Tibial nerve (tissue), 4 donors: ENCODE data around the gene GNL1. TPM values are rescaled to one million over a fixed set of nuclear protein-coding genes. Genes with fewer than 3 reads are reported as not detected.
A peak's percentile ranks its signal among the peaks of the same experiment; 100 is the strongest.

ENCODE experiments used
- DNase-seq, 2 donors: peaks; one replicate each; pipeline ENCODE4 v3.0.0-alpha.2; 2019; ENCODE audit warnings: low spot score in 2 of 2
- H3K27ac ChIP-seq, 4 donors: fragments of 200-600 bp; sonication (generic) in 3 of 4; one replicate each; pipeline ENCODE4 v1.5.1; 2017 to 2019; ENCODE audit warnings: mild to moderate bottlenecking in 1 of 4
- H3K27me3 ChIP-seq, 2 donors: fragments of 200-600 bp; sonication (generic) in 1 of 2; one replicate each; pipeline versions ENCODE4 v1.5.1 to v1.6.0; 2017 to 2019
- H3K36me3 ChIP-seq, 3 donors: fragments of 200-600 bp; sonication (generic); one replicate each; pipeline ENCODE4 v1.5.1; 2018 to 2019
- H3K4me1 ChIP-seq, 4 donors: fragments of 200-600 bp; sonication (generic) in 3 of 4; one replicate each; pipeline ENCODE4 v1.5.1; 2017 to 2019
- H3K4me3 ChIP-seq, 4 donors: fragments of 200-600 bp; sonication (generic) in 3 of 4; one replicate each; pipeline ENCODE4 v1.5.1; 2017 to 2019; ENCODE audit warnings: mild to moderate bottlenecking in 1 of 4, moderate library complexity in 1 of 4
- H3K9me3 ChIP-seq, 4 donors: fragments of 200-600 bp; sonication (generic) in 3 of 4; one replicate each; pipeline ENCODE4 v1.5.1; 2017 to 2019
- CTCF ChIP-seq, 5 experiments: fragments of 200-600 bp in 3 of 5; fragments of 450-650 bp in 2 of 5; sonication (generic) in 3 of 5; IDR thresholded peaks; one replicate each; pipeline ENCODE4 v1.5.1; 2016 to 2019; ENCODE audit warnings: antibody characterized with exemption in 5 of 5, mild to moderate bottlenecking in 3 of 5, moderate library complexity in 2 of 5
- EP300 ChIP-seq, 2 donors: sonication (generic); formaldehyde crosslinking; IDR thresholded peaks; one replicate each; pipeline ENCODE4 v1.6.1; 2017; ENCODE audit warnings: antibody characterized with exemption in 2 of 2, mild to moderate bottlenecking in 1 of 2
- POLR2A ChIP-seq, 2 donors: fragments of 450-650 bp; IDR thresholded peaks; one replicate each; pipeline ENCODE4 v1.6.1; 2017; ENCODE audit warnings: antibody characterized with exemption in 2 of 2, mild to moderate bottlenecking in 2 of 2, moderate library complexity in 2 of 2
- WGBS, 2 donors: methylation state at CpG; one replicate each; pipeline ENCODE4 v1.1.5; 2018; 5-methylcytosine and 5-hydroxymethylcytosine counted together
- total RNA-seq, 4 donors: library from RNA; depleted of rRNA; stranded (reverse); fragments of >200 nt; gene quantifications; one replicate each; pipeline ENCODE4 v1.1.0, GENCODE V29; 2016

The GNL1 gene
- total RNA-seq, 4 donors from 2014 or later = 38.1 to 45.2 (median 44.3) TPM

- Histone ChIP-seq H3K4me1 (peaks cover 0 to 27% (median 11%) of the 10 kb centered on the region in 4 donors), H3K36me3 (peaks cover 0 to 31% (median 8%) of the 10 kb centered on the region in 3 donors), H3K4me3 (no peak overlapping the region), H3K27me3 (no peaks in the 10 kb centered on the region), H3K27ac (no peak overlapping the region), H3K9me3 (no peaks in the 10 kb centered on the region)
- TF ChIP-seq EP300 (IDR thresholded peaks at IDR 0.05) = no peak
- no peak for TF ChIP-seq POLR2A (IDR thresholded peaks at IDR 0.05)
- no peak for TF ChIP-seq CTCF (IDR thresholded peaks at IDR 0.05)
- DNase-seq = no peak
- 92 to 95% methylated on average over 3 of the region's 3 CpGs for WGBS, 2 donors
Measured at GRCh38 chr6:30560930-30561329, 4.6 kb upstream of the GNL1 start.

- no peak for TF ChIP-seq POLR2A (IDR thresholded peaks at IDR 0.05)
- TF ChIP-seq CTCF (IDR thresholded peaks at IDR 0.05) = no peak
- TF ChIP-seq EP300 (IDR thresholded peaks at IDR 0.05) = no peak
- H3K27ac ChIP-seq = peak overlapping the region; percentile 97 to 99 (median 98)
- no peaks in the 10 kb centered on the region for H3K9me3 ChIP-seq
- H3K4me3 ChIP-seq = peak overlapping the region; percentile 63 to 96 (median 88)
- H3K27me3 ChIP-seq = no peaks in the 10 kb centered on the region
- peaks cover 0 to 44% (median 14%) of the 10 kb centered on the region in 4 donors for H3K4me1 ChIP-seq
- 1% methylated on average over 6 of the region's 6 CpGs for WGBS, 2 donors
- H3K36me3 ChIP-seq = peaks cover 0 to 35% (median 10%) of the 10 kb centered on the region in 3 donors
- no peak for DNase-seq
Measured at GRCh38 chr6:30557683-30557981, 1.3 kb upstream of the GNL1 start.

GRCh38 chr6:30556906-30557682, 805 bp upstream of the GNL1 start, which contains the start of gene PRR3:
Gene PRR3 (plus strand): TSS chr6:30557295. CDS start chr6:30557345, 50 bp downstream.
- 0% methylated on average over 35 to 42 of the region's 42 CpGs for WGBS, 2 donors
- Histone ChIP-seq H3K27me3 (no peaks in the 10 kb centered on the region), H3K9me3 (no peaks in the 10 kb centered on the region), H3K27ac (peak within 1 kb of the TSS; percentile 97 to 99 (median 98)), H3K36me3 (peaks cover 0 to 35% (median 5%) of the 10 kb centered on the region in 3 donors), H3K4me1 (peaks cover 0 to 44% (median 14%) of the 10 kb centered on the region in 4 donors), H3K4me3 (peak within 1 kb of the TSS; percentile 63 to 96 (median 88))
- TF ChIP-seq POLR2A (IDR thresholded peaks at IDR 0.05) = peak in 1 of 2 donors; percentile 46
- no peak for TF ChIP-seq CTCF (IDR thresholded peaks at IDR 0.05)
- TF ChIP-seq EP300 (IDR thresholded peaks at IDR 0.05) = peak; percentile 63 to 88
- DNase-seq = peak; percentile 81 to 95

- peaks cover 0 to 38% (median 12%) of the 10 kb centered on the region in 3 donors for H3K36me3 ChIP-seq
- WGBS, 2 donors = 0 to 2% methylated on average over 7 to 9 of the region's 15 CpGs
- DNase-seq = no peak
- H3K4me3 ChIP-seq = peak overlapping the region; percentile 63 to 96 (median 88)
- peak overlapping the region; percentile 97 to 99 (median 98) for H3K27ac ChIP-seq
- no peaks in the 10 kb centered on the region for H3K27me3 ChIP-seq
- H3K9me3 ChIP-seq = no peaks in the 10 kb centered on the region
- peaks cover 0 to 44% (median 14%) of the 10 kb centered on the region in 4 donors for H3K4me1 ChIP-seq
- TF ChIP-seq EP300 (IDR thresholded peaks at IDR 0.05) (no peak), CTCF (IDR thresholded peaks at IDR 0.05) (no peak), POLR2A (IDR thresholded peaks at IDR 0.05) (no peak)
Measured at GRCh38 chr6:30555816-30556065, 548 bp downstream of the GNL1 start.
